ENCODE data around the gene TLCD1. TPM values are rescaled to one million over a fixed set of nuclear protein-coding genes. Genes with fewer than 3 reads are reported as not detected.
A peak's percentile ranks its signal among the peaks of the same experiment; 100 is the strongest.

The TLCD1 gene
- 7.8 TPM in 1 of 2 replicates, not detected in the other for total RNA-seq (ENCODE audit: low replicate concordance)

GRCh38 chr17:28726226-28726626 lies at the start of gene TLCD1:
Gene TLCD1, minus strand, starts transcription at chr17:28726233. Its CDS starts 136 bp downstream, at chr17:28726097.
- peak within 1 kb of the TSS; percentile 79 for H3K4me3 ChIP-seq (ENCODE audit: low read depth, low read length)
- no peak for TF ChIP-seq CTCF (IDR thresholded peaks at IDR 0.05; ENCODE audit: insufficient read depth, low read length)
- DNase-seq (ENCODE audit: low read depth): peak; percentile 47

- no peak for DNase-seq (ENCODE audit: low read depth)
Measured at GRCh38 chr17:28774206-28774605, 48.2 kb upstream of the TLCD1 start.

GRCh38 chr17:28773736-28774135 lies 47.7 kb upstream of the TLCD1 start:
- no peak overlapping the region for H3K4me3 ChIP-seq (ENCODE audit: low read depth, low read length)
- no peak for TF ChIP-seq CTCF (IDR thresholded peaks at IDR 0.05; ENCODE audit: insufficient read depth, low read length)
- DNase-seq (ENCODE audit: low read depth): no peak

More at GRCh38 chr17:28774206-28774605, 48.2 kb upstream of the TLCD1 start:
- H3K4me3 ChIP-seq (ENCODE audit: low read depth, low read length): no peak overlapping the region
- no peak for TF ChIP-seq CTCF (IDR thresholded peaks at IDR 0.05; ENCODE audit: insufficient read depth, low read length)

GRCh38 chr17:28765038-28765437 lies 39.0 kb upstream of the TLCD1 start:
- no peak for DNase-seq (ENCODE audit: low read depth)
- TF ChIP-seq CTCF (IDR thresholded peaks at IDR 0.05; ENCODE audit: insufficient read depth, low read length): no peak
- H3K4me3 ChIP-seq (ENCODE audit: low read depth, low read length): no peak overlapping the region

- peak; percentile 88 for DNase-seq (ENCODE audit: low read depth)
- H3K4me3 ChIP-seq (ENCODE audit: low read depth, low read length): no peak overlapping the region
- peak; percentile 85 for TF ChIP-seq CTCF (IDR thresholded peaks at IDR 0.05; ENCODE audit: insufficient read depth, low read length)
Measured at GRCh38 chr17:28763804-28764266, 37.8 kb upstream of the TLCD1 start.

GRCh38 chr17:28763137-28763799 lies 37.2 kb upstream of the TLCD1 start:
- no peak for DNase-seq (ENCODE audit: low read depth)
- H3K4me3 ChIP-seq (ENCODE audit: low read depth, low read length): no peak overlapping the region
- no peak for TF ChIP-seq CTCF (IDR thresholded peaks at IDR 0.05; ENCODE audit: insufficient read depth, low read length)

Data from fibroblast of the aortic adventitia (primary cell).